NB4 (cell line): ENCODE results near the gene PRKD1.

Experiments used
- DNase-seq: peaks from one replicate; pipeline ENCODE4 v3.0.0; 2010; ENCODE audit warnings: low read depth
- H3K4me3 ChIP-seq: one replicate; pipeline ENCODE4 v1.5.1; 2011; ENCODE audit warnings: mild to moderate bottlenecking, low read depth, low read length, moderate library complexity
- CTCF ChIP-seq: IDR thresholded peaks from one replicate; pipeline ENCODE4 v1.5.1; 2012; ENCODE audit warnings: low read depth, low read length
- MYC ChIP-seq: IDR thresholded peaks from 2 replicates; pipeline ENCODE4 v1.6.1; 2011; ENCODE audit warnings: low read depth, low read length
- POLR2A ChIP-seq: IDR thresholded peaks from 2 replicates; pipeline ENCODE4 v1.6.1; 2011; ENCODE audit warnings: mild to moderate bottlenecking; ENCODE audit not compliant: insufficient read length; ENCODE audit errors: extremely low read depth
- TF ChIP-seq, protein P1 (sequence below): IDR thresholded peaks from 2 replicates; pipeline ENCODE4 v1.6.1; 2011; ENCODE audit warnings: low read depth, low read length

Gene PRKD1

GRCh38 chr14:29941401-29941800 lies 13.8 kb upstream of the PRKD1 start:
- no peak for DNase-seq
- H3K4me3 ChIP-seq = no peak overlapping the region
- TF ChIP-seq POLR2A = no peak
- no peak for TF ChIP-seq CTCF
- TF ChIP-seq MYC = no peak
- TF ChIP-seq, protein P1, sequence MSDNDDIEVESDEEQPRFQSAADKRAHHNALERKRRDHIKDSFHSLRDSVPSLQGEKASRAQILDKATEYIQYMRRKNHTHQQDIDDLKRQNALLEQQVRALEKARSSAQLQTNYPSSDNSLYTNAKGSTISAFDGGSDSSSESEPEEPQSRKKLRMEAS = no peak

GRCh38 chr14:29940482-29940881 lies 12.8 kb upstream of the PRKD1 start:
- TF ChIP-seq, protein P1 = no peak
- H3K4me3 ChIP-seq = no peak overlapping the region
- DNase-seq = no peak

DNA sequence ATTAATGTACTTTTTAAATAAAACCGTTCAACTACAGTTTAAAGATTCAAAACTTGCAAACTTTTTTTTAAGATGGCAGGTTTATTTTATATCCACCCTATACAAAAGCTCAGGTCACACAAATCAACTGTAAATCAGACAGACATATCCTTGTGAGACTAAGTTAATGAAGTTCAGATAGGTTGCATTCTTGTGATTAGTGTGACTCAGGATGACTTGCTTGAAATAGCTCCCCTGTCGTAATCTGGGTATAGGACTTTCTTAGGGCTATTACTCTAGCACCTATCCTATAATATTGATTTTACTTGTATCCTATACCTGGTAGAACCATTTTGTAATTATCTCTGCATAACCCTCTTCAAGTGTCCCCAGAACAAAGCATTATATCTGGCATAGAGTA lies 9.5 kb upstream of the PRKD1 start:
- no peak for TF ChIP-seq MYC
- no peak overlapping the region for H3K4me3 ChIP-seq
- DNase-seq = no peak

- no peak for DNase-seq
- no peak for TF ChIP-seq CTCF
- TF ChIP-seq MYC = no peak
- no peak for TF ChIP-seq POLR2A
- TF ChIP-seq, protein P1 = no peak
- no peak overlapping the region for H3K4me3 ChIP-seq
Measured at GRCh38 chr14:29930283-29930682, 2.6 kb upstream of the PRKD1 start.

DNA sequence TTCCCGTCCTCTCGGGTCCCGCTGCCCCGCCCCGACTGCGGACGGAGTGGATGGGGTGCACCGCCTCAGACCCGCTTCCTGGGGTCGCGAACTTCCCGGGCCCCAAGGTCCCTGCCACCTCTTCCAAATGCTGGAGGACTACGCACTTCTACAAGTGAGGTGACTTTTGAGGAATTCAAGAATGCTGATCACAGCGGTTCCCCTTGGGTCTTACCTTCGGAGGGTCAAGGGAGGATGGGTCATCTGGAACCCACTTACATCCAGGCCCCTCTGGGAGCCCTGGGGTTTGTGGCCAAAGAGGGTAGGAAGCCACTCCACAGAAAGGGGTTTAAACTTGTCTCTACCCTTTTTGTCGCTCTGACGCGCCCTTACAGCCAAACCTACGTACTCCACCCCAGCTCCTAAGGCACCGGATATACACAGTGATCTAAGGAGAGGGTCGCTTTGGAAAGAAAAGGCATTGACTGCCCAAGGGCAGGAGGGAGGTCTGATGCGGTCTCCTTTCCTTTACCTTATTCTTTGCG lies 532 bp upstream of the PRKD1 start:
- no peak overlapping the region for H3K4me3 ChIP-seq
- no peak for DNase-seq
- TF ChIP-seq, protein P1 = no peak
- TF ChIP-seq CTCF = no peak
- no peak for TF ChIP-seq POLR2A
- no peak for TF ChIP-seq MYC

- no peak for DNase-seq
- TF ChIP-seq CTCF (no peak), POLR2A (no peak), MYC (no peak)
- TF ChIP-seq, protein P1 = no peak
- H3K4me3 ChIP-seq = no peak overlapping the region
Measured at GRCh38 chr14:29926701-29927375, 809 bp downstream of the PRKD1 start.
